ENCODE results near the gene APEX1.
A peak's percentile ranks its signal among the peaks of the same experiment; 100 is the strongest.

APEX1 gene

GRCh38 chr14:20454516-20455354 lies at the start of gene APEX1, which contains the start of gene OSGEP:
Gene APEX1 (plus strand): TSS chr14:20455226. CDS start chr14:20455646, 420 bp downstream.
Gene OSGEP (minus strand): TSS chr14:20454812. CDS start chr14:20454683, 129 bp downstream.
- peak; percentile 95 for DNase-seq

GRCh38 chr14:20409226-20409625 lies 45.8 kb upstream of the APEX1 start:
- DNase-seq, result no peak

DNA sequence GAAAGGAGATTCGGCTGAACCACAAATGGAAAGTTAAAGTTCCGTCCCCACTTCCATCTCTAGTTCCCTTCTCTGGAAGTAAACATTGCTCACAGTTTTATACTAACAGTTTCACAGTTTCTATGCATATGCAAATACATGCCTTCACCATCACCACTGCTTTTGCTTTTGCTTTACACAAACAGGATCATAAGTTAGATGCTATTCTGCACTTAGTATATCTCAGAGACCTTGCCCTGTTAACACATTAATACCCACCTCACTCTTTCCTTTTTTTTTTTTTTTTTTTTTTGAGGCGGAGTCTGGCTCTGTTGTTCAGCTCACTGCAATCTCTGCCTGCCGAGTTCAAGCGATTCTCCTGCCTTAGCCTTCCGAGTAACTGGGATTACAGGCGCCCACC lies 42.6 kb upstream of the APEX1 start:
- no peak for DNase-seq

DNA sequence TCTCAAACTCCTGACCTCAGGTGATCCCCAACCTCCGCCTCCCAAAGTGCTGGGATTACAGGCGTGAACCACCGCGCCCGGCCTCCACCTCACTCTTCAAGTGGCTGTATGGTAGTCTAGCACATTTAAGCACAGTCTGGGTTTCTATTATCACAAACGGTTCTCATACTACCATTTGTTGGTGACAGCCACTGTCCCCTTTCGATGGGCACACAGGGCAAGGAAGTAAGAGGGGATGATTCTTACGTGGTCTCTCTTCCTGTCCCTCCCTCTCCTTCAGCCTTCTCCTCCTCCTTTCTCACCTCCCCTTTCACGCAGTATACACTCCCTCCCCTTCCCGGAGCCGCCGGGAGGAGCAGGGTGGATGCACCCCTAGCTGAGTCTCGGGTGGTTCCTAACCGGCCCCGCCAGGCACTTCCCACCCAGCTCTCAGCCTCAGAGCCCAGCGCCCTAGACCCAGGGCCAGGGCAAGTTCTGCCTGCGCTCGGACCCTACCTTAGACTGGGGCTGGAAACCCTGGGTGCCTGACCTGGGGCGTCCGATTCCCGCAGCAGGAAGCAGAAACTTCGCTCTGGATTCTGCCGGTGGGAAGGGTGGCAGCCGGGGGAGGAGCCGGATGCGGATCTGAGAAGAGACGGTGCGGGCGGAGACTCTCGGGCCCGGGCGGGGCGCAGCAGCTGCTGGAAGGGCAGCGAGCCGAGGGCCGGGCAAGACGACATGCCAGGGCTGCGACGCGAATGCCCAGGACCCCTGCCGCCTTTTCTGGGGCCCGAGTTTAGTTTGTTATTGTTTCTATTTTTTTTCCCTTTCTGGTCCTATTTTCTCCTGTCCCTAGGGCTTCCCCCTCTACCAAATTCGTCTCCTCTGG lies 41.9 kb upstream of the APEX1 start, which contains the start of gene TEP1:
TSS of gene TEP1 (minus strand) at position 626 of the 868 bp plus-strand sequence. CDS start 5,062 bp downstream, outside the sequence.
- peak; percentile 31 for DNase-seq

DNA sequence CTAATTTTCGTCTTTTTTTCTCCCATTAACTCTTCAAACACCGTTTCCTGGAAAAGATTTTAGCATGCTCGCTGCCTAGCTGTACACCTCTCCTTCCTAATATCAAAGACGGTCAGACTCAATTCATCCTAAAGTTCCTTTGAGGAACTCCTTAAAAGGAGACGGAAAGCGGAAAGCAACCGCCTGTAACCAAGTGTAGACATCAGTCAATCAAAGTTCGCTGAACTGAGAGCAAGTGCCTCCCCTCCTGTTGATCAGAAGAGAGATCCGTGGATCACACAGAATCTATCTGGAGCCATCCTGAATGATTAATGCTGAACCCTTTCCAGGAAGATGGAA lies 41.3 kb upstream of the APEX1 start:
- no peak for DNase-seq

DNA sequence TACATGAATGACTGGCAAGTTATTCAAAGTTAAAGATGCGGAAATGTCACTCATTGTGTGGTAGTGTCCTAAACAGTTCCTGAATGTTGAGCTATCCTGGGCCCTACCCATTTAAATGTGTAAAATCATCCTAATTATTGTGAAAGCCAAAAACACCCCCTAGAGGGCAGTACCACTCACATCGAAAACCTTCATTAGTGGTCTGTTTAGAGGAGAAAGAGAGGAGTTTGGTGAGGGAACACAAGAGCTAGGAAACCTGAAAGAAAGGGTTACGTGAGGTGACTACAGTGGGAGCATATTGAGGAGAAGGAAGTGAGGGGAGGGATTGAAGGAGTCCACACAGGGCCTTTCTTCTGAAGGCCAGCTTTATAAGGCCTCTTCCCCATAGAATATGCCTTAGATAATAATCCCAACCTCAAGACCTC lies 39.2 kb upstream of the APEX1 start:
- DNase-seq, result peak; percentile 64

DNA sequence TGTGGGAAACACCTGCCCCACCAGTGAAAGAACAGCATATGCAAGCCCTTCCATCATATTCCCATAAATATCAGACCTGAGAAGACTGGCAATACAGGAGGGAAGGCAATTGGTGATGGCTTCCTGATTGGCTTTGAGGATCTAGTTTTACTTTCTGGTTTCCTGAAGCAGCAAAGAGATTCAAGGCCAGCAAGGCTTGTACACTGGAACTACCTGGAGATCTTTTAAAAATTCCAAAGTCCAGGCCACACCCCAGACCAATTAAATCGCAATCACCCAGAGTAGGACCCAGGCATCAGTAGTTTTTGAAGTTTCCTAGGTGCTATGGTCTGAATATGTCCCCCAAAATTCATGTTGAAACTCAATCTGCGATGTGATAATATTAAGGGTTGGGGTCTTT lies 38.8 kb upstream of the APEX1 start:
- no peak for DNase-seq

GRCh38 chr14:20417250-20418186 lies 37.5 kb upstream of the APEX1 start:
- no peak for DNase-seq

DNA sequence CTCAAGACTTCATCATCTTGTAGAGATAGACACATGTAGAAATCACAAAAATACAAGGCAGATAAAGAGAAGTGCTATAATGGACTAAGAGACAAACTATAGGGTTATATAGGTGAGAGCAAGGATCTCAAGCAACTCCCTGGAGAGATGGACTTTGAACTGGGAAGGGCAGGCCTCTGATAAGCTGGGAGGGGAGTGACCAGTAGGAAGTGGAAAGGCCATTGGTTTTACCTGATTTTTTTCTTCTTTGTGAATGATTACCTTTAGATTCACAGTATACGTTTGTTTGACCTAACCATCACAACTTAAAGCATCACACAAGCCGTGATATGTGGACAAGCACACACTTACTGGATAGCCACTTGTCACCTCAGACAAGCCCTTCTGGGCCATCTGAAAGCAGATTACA lies 36.5 kb upstream of the APEX1 start:
- DNase-seq, result no peak

DNA sequence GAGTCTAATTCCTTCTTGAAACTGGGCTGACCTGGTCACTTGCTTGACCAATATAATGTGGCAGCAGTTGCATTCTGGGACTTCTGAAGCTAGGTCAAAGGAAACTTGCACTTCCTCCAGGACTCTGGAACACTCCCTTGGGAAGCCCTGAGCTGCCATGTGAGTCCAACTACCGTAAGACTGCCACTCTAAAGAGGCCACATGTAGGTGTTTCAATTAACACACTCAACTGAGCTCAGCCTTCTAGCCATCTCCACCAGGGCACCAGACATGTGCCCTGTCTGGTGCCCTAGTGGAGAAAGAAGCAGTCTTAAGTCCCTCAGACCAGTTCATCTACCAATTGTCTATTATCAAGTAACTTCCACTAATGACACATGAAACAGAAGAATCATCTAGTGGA lies 35.6 kb upstream of the APEX1 start:
- DNase-seq, result no peak

DNA sequence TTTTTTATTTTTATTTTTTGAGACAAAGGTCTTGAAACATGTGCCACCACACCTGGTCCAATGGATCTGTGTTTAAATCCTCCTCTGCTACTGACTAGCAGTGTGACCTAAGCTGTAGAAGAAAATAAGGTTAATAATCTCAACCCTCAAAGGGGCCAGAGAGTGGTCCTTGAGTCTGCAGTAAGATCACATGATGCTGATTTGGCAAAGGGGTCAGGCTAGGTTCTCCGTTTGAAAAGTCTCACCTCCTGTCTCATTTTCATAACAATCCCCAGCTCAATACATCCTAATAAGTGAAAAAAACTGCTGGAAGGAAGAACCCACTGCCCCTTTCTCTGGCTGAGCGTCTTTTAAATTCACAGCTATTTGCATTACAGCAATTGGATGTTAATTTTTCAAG lies 33.8 kb upstream of the APEX1 start:
- no peak for DNase-seq

DNA sequence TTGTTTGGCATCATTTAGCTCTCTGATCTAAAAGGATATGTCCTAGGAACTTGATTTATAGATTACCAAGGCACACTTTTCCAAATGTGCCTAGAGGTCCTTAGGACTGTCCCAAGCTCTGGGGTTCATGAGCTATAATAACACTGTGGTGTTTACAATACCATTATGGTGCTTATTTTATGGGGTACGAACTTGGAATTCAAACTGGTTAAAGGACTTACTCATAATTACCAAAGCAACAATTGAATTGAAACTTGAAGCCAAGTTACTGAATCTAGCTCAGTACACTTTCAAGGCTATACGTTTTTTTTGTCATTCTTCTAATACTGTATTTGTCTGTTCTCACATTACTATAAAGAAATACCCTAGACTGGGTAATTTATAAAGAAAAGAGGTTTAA lies 32.1 kb upstream of the APEX1 start:
- DNase-seq, result no peak

DNA sequence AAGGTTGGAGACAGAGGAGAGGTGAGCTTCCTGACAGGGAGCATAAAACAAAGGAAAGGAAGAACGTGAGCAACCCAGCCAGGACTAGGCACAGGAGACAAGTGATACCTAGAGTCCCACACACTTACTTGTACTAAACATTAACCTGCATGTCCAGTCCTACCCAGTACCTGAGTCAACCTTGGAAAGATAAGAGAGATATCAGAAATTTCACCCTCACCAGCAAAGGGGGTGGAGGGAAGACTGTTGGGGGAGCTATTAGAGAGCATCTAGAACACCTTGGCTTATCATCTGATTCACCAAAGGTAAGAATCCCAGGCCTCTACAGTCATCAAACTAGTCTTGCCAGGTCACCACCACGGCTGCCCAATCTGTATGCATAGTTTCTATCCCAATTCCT lies 30.2 kb upstream of the APEX1 start:
- DNase-seq, result no peak

DNA sequence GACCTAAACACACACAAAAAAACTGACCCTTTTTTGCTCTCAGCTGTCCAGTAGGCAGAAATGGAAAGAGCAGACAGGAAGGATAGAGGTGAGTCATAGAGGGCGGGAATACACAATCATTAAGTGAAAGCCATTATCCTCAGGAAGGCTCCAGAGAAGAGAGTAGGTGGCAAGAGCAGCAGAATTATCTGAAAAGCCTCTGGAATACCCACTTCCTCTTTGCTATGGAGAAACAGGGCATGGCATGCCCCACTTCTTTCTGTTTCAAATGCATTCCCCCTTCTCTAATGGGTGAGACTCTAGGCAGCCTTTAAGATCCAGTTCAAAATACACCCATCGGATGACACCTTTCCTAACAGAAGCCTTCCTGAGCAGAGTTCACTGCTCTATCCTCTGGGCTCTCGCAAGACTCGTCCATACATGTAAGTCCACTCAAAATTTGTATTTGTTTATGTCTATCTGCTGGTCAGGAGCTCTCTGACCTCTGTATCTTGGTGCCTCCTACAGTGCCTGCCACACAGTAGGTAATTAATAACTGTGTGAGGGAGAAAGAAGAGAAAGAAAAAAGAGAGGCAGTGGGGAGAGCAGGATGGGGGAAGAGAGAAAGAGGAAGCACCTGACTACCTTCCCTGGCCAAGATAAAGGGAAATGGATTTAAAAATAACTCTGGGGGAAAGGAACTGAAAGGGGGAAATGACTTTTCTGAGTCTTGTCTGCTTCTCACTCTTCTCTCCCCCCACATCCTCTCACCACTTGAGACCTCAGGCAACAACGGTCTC lies 27.6 kb upstream of the APEX1 start:
- peak; percentile 74 for DNase-seq

- DNase-seq, result no peak
Observed at GRCh38 chr14:20428010-20428365, 27.0 kb upstream of the APEX1 start.

DNA sequence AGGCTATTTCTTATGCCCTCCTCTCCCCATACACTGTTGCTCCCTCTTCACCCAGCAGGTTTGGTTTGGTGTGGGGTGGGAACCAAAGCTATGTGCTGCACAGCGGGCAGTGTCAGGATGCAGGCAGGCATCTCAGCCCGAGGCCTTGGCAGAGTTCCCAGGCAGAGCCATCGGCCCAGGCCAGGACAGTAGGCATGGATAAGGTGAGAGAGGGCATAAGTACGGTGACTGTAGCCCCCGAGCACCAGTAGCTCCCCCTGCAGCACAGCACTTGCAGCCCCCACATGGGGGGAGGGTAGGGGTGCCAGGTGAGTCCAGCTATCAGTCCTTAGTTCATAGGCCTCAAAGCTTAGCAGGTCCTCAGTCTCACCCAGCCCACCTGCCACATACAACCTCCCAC lies 26.2 kb upstream of the APEX1 start:
- no peak for DNase-seq

- no peak for DNase-seq
Observed at GRCh38 chr14:20429801-20430669, 25.0 kb upstream of the APEX1 start.

DNA sequence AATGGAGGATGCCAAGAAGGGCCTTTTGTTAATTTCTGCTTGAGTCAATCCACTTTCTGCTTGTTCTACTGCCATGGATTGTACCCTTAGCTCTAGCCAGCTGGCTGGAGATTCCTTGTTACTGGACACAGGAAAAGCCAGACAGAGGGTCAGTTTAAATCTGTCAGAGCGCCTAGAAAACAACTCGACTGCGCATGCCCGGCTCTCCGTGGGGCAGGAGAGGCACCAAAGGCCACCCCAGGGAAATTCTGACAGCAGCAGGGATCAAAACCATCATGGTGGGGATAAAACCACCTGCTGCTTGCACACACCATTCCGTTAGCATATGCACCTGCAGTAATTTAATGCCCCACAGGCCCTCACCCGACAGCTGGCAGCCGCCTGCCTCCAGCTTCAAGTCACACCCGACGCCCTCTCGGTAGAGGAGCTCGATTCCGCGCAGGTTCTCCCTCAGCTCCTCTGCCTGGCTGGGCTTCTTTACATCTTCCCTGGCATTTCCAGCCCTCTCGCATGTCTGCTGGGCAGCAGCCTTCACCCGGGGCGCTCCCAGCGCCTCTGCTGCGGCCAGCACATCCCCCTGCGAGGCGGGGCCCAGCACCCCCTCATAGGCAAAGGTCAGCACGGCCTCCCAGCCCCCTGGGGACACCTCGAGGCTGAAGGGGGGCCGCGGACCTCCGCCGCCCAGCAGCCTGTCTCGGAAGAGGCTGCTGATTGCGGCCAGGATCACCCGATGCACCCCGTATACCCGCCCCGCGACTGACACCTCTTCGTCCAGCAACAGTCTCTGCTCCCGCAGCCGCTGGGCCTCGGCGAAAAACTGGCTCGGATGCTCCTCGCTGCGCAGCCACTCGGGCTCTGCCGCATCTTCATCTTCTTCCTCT lies 20.1 kb upstream of the APEX1 start:
- no peak for DNase-seq

DNA sequence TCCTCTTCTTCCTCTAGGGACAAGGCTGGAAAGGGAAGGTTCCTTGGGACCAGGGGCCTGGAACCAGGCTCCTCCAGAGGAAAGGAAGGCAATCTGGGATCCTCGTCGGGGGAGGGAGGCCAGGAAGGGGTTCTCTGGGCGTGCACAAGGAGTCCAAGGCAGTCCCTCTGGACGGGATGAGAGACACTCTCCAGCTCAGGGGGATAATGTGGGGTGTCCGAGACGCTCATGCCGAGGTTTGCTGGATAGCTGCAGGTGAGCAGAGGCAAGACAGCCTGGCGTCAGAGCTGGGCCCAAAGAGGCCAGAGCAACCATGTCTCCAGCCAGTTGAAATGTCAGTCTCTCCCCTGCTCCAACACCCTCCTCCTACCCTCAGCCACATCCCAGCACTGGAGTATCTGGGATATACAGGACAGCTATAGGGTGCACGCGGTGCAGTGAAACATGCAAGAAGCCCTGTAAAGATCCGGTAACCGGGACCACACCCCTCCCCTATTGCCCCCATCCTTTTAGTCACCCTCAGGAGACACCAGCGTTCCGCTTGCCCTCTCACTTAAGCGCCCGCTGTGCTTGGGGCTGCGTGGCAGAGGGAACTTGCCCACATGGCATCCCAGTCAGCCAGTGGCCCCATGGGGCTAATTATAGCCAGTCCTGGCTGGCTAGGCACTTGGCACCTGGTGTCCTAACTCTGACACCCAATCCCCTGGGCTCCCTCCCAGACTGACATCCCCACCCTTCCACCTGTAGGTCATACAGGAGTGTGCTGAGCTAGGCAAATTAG lies 19.3 kb upstream of the APEX1 start, which contains the start of gene KLHL33:
TSS of gene KLHL33 (minus strand) at position 585 of the 781 bp plus-strand sequence. CDS start at position 230, 355 bp downstream.
- DNase-seq, result no peak

All from GF-D8 (cell line).